ENCODE data around the gene CASP4.

- TF ChIP-seq CTCF (conservative IDR thresholded peaks at IDR 0.05; ENCODE audit: low read depth, low read length) (no peak), EZH2 (IDR thresholded peaks at IDR 0.05; ENCODE audit: borderline replicate concordance, low read depth, low read length, poor library complexity, severe bottlenecking) (no peak)
These were observed 11.8 kb downstream of the CASP4 start for GRCh38 chr11:104956528-104956927.
